RCC 7860 (cell line): Measurements from ENCODE around the gene TDRD12.
A peak's percentile ranks its signal among the peaks of the same experiment; 100 is the strongest.
"Not testable (repeated sequence)": the region's sequence is repeated elsewhere in the genome, so short reads cannot be mapped to it uniquely, and the experiment has no call there.

ENCODE experiments used
- DNase-seq: peaks from one replicate; pipeline ENCODE4 v3.0.0-alpha.2; 2015; ENCODE audit warnings: low spot score
- FAIRE-seq: peaks from 2 replicates; lab custom pipeline; 2012; peaks lifted over from hg19 to GRCh38; lab: Jason Lieb, UNC

Gene TDRD12

DNA sequence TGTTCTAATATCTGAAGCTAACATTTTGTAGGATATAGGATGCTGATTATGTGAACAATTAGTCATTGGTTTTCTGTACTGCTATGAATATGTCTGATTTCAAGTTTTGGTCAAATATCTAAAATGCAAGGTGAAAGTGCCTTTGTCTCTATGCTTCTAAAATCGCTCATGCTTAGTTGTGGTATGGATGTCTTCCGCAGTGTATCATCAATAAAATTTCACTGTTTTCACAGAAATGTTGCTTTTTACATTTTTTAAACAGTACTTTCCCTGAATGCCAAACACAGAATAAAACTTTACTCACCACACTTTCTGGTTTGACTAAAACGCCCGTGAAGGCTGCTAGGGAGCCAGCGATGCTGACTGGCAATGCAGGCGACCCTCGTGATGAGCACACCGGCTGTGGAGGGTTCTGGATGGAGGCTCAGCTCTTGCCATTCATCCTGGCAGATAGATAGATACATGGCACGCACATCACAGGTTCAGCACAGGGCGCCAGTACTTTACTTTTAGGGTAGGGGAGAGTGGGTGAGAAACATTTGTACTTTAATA, 109.9 kb downstream of the TDRD12 start:
- FAIRE-seq (no peak), DNase-seq (no peak)

DNA sequence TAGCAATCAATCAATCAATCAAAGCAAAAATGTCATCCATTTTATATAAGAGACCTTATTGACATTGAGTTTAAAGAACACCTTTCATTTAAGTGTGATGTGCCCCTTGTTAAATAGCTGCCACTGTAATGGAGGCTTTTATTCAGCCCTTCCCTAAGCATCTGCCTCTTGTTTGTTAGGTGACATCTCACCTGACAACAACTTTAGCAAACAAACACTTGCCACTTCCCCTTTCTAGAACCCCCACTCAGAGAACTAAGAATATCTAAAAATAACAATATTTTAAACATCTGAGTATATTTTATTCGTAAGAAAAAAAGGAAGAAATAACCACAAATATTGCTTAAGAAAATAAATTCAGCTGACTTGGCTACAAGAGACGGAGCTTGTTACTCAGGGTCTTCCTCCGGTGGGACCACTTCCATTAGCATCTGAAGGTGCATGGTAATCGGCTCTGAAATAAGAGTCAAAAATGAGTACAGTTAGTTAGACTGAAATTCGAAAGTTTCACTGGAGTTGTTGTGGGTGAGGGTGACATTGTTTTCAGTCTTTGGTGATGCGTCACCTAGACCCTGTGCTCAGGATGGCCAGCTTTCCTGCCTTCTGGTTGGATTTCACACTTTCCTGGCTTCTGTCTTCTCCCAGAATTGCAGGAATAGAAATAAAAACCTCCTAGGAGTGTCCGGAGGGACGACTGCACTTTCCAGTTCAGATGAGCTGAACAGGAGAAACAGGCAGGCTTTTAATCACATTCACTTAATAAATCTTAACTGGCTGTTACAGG, 110.9 kb downstream of the TDRD12 start:
- peak; percentile 92 for FAIRE-seq
- DNase-seq, result peak; percentile 80

DNA sequence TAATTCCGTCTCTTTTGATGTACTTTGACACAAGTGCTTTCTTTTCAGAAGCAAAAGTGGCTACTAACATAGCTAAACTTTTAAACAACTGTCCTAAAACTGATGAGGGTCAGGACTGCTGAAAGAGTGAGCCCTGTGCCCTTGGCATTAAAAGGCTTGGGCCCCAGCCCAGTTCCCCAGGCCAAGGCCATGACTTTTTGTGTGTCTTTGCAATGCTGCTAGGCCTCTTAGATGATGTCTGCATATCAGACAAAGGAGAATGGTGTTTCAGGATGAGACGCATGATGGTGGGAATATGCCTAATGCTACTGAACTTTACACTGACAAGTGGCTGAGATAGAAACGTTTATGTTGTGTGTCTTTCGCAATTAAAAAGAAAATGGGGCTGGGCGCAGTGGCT, 112.0 kb downstream of the TDRD12 start:
- no peak for FAIRE-seq
- DNase-seq, result no peak

DNA sequence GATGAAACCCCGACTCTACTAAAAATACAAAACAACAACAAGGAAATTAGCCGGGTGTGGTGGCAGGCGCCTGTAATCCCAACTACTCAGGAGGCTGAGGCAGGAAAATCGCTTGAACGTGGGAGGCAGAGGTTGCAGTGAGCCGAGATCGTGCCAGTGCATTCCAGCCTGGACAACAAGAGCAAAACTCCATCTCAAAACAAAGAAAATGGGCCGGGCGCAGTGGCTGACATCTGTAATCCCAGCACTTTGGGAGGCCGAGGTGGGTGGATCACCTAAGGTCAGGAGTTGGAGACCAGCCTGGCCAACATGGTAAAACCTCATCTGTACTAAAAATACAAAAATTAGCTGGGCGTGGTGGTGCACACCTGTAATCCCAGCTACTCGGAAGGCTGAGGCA, 112.5 kb downstream of the TDRD12 start:
- not testable (repeated sequence) for DNase-seq, FAIRE-seq

DNA sequence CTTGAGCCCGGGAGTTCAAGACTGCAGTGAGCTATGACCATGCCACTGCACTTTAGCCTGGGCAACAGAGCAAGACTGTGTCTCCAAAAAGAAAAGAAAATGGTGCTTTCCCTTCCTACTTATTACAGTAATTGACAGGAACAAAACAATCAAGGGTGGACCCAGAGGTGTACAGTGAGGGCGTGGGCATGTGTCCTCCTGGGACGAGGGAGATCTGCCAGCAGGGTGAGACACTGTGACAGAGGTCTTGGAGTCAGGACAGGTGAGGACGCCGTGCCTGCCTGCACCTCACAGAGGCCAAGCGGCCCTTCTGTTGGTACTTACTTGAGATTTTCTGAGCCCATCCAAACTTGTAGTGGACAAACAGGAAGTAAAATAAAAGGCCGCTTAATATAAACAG, 113.3 kb downstream of the TDRD12 start:
- not testable (repeated sequence) for DNase-seq, FAIRE-seq

DNA sequence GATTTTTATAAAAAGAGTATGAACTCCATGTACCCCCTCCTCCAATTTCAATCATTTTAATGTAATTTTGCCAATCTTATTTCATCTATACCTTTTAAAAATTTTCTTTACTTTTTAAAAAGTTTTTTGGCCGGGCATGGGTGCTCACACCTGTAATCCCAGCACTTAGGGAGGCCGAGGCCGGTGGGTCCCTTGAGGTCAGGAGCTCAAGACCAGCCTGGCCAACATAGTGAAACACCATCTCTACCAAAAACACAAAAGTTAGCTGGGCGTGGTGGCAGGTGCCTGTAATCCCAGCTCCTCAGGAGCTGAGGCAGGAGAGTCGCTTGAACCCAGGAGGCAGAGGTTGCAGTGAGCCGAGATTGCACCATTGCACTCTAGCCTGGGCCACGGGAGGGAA, 113.8 kb downstream of the TDRD12 start:
- not testable (repeated sequence) for DNase-seq, FAIRE-seq

DNA sequence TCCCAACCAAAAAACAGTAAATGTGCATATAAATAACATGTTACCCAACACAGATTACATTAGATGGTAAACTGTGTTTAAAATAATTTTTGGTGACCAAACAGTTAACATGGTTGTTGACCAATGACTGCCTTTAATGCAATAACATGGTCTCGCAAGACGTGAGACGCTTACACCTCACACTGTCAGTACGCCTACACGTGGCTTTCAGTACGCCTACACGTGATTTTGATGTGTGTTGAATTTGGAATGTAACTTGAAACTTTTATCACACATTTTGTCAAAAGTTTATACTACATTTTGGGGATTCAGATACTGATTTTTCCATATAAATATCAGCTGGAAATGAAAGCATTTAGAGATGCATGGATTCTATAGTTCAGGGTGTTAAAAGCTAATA, 118.0 kb downstream of the TDRD12 start:
- no peak for FAIRE-seq
- no peak for DNase-seq

DNA sequence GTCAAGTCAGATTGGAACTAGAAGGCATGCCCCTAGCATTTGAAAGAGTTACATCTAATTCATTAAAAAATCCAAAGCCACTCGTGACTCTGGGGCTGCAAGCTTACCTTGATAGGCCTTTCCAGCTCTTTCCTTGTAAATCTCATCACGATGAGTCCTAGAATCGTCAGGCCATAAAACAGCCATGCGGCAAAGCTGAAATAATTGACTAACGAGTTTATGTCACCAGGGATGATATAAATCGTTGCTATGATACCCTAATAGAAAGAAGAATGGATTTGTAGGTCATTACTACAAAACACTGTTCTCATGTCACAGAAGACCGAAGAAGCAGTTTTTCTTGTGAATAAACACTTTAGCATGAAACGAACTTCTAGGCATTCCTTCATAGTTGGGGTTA, 122.5 kb downstream of the TDRD12 start:
- no peak for DNase-seq
- FAIRE-seq, result no peak

DNA sequence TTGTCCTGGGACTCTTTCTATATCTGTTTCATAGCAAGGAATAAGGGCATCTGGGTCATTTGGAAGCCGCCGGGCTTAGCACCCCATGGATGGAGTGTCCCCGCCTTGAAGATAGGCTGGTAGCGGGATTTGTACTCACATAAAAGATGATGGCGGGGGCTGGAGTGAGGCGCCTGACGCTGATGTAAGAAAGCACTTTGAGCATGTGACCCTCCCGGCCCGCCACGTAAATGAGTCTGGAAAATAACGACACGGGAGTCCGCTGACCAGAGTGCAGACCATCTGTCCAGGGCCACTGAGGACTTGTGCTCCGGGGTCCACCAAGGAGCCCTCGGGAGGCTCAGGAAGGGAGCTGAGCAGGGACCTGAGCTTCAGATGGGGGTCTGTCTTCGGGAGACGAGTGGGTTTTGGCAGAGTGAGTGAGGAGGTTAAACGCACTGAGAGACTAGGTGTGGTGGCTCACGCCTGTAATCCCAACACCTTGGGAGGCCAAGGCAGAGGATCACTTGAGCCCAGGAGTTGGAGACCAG, 124.2 kb downstream of the TDRD12 start:
- no peak for DNase-seq
- no peak for FAIRE-seq

DNA sequence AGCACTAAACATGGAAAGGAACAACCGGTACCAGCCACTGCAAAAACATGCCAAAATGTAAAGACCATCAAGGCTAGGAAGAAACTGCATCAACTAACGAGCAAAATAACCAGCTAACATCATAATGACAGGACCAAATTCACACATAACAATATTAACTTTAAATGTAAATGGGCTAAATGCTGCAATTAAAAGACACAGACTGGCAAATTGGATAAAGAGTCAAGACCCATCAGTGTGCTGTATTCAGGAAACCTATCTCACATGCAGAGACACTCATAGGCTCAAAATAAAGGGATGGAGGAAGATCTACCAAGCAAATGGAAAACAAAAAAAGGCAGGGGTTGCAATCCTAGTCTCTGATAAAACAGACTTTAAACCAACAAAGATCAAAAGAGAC, 128.5 kb downstream of the TDRD12 start:
- not testable (repeated sequence) for FAIRE-seq

DNA sequence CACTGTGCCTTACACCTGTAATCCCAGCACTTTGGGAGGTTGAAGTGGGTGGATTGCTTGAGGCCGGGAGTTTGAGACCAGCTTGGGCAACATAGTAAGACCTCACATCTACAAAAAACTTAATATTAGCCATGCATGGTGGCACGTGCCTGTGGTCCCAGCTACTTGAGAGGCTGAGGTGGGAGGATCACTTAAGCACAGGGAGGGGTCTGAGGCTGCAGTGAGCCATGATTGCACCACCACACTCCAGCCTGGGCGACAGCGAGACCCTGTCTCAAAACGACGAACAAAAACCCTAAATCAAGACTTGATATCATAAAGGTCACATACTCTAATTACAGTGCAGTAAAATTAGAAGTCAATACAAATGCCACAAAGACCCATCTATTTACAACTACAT, 132.6 kb downstream of the TDRD12 start:
- DNase-seq, result no peak
- FAIRE-seq, result no peak

More for the DNA sequence above, 128.5 kb downstream of the TDRD12 start:
- DNase-seq, result not testable (repeated sequence)

DNA sequence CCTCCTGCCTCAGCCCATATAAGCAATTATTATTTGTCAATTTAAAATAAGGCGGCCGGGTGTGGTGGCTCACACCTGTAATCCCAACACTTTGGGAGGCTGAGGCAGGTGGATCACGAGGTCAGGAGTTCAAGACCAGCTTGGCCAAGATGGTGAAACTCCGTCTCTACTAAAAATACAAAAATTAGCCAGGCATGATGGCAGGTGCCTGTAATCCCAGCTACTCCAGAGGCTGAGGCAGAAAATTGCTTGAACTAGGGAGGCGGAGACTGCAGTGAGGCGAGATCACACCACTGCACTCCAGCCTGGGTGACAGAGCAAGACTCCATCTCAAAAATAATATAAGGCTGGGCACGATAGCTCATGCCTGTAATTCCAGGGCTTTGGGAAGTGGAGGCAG, 137.3 kb downstream of the TDRD12 start:
- not testable (repeated sequence) for FAIRE-seq, DNase-seq

DNA sequence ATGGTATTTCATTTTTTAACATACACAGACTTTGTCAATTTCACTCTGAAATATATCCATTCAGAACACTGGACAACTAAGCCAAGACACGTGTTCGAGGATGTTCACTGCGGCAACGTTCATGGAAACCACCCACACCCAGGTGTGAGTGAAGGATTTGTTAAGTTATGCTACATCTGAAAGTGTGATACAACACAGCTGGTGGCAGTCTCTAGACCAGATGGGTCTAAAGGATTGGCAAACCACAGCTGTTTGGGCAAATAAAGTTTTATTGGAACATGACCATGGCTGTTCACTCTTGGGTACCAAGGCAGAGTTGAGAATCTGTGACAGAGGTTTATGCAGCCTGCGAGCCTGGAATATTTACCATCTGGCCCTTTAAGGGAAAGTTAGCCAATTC, 138.0 kb downstream of the TDRD12 start:
- DNase-seq (no peak), FAIRE-seq (no peak)

DNA sequence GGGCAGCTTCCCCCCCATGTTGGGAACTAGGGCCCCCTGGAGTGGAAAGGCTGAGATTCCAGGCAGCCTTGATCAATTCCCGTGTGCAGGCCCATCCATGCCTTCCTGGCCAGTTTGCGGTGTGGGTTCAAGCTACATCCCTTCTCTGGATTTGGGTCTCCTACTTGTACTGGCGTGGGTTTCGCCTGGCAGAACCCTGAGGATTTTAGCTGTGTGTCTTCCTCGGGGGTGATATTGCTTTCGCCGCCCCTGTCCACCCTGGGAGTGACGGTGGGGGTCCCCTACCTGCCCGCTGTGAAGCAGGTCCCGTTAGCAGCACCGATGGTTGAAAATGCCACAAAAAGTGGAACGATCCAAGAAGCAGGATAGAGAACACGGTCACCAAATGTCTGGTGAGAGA, 138.6 kb downstream of the TDRD12 start:
- DNase-seq (no peak), FAIRE-seq (no peak)

DNA sequence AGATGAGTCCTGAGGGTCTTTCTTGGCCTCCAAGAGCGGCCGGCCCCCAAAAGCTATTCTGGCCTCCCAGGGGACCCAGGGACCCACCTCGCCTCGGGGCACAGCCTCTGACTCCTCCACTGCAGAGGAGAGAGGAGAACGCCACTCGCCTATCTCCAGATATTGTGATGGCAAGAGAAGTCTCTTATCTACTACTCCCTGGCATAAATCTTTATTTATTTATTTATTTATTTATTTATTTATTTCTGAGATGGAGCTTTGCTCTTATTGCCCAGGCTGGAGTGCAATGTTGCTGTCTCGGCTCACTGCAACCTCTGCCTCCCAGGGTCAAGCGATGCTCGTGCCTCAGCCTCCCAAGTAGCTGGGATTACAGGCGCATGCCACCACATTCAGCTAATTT, 139.0 kb downstream of the TDRD12 start:
- FAIRE-seq, result no peak

DNA sequence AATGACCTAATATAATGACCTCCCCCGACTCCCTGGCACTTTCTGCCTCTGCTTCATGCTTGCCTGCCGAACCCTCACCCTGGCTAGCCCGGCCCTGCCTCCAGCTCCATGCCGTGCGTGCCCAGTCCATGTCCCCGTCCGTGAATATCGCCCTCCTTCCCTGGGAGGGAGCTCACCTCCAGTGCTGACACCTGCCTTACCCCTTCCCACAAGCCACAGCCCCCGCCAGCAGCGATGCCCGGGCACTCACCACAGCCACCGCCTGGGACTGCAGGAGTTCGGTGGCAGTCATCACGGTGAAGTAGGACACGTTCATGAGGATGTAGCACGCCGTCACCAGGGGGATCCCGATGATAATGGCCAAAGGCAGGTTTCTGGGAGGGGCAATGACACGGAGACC, 140.0 kb downstream of the TDRD12 start:
- FAIRE-seq, result no peak

More for the DNA sequence above, 139.0 kb downstream of the TDRD12 start:
- no peak for DNase-seq

DNA sequence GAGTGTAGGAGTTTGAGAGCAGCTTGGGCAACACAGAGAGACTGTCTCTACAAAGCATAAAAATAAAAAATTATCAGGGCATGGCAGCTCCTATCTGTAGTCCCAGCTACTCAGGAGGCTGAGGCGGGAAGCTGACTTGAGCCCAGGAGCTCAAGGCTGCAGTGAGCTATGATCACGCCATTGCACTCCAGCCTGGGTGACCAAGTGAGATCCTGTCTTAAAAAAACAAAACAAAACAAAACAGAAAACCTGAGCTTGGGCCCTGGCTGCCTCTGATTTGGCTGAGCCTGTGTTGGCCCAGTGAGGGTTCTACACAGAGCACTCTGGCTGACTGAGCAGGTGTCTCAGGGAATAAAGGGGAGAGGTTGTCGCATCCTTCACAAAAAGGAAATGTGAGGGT, 142.0 kb downstream of the TDRD12 start:
- FAIRE-seq, result no peak
- no peak for DNase-seq

More for the DNA sequence above, 140.0 kb downstream of the TDRD12 start:
- no peak for DNase-seq

DNA sequence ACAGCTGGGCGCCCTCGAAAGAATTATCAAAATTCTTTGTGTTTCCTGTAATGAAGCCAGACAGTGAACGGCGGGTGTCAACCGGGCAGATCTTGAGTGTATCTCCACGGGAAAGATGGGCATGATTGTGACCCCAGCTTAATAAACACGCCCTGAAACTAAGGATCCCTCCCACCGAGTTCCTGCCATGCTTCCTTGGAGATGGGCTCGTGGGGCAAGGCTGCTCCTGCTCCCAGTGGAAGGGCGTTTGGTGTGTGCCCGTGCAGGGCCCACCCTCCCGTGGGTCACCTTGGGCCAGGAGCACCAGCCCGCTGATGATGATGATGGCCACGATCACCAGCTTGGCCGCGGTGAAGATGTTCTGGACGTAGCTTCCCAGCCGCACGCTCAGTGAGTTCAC, 142.6 kb downstream of the TDRD12 start:
- FAIRE-seq, result no peak
- no peak for DNase-seq

DNA sequence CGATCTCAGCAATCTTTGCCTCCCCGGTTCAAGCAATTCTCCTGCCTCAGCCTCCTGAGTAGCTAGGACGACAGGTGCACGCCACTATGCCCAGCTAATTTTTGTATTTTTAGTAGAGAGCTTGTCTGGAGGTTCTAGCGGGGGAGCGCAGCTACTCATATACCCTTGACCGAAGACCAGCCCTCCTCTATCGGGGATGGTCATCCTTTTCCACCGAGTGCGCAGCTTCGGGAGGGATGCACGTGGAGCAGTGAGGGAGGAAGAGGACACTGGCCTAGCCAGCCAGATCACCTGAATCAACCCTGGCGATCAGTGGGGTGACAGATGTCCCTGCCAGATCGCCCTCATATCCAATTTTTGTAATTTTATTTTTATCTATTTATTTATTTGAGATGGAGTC, 143.2 kb downstream of the TDRD12 start:
- DNase-seq (no peak), FAIRE-seq (no peak)

DNA sequence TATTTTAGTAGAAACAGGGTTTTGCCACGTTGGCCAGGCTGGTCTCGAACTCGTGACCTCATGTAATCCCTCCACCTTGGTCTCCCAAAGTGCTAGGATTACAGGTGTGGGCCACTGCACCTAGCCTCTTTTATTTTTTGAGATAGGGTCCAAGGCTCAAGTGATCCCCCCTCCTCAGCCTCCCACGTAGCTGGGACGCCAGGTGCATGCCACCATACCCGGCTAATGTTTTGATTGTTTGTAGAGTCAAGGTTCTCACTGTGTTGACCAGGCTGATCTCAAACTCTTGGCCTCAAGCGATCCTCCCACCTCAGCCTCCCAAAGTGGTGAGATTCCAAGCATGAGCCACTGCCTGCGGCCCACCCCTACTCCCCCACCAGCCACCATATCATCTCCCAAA, 143.7 kb downstream of the TDRD12 start:
- DNase-seq, result no peak
- FAIRE-seq, result no peak

DNA sequence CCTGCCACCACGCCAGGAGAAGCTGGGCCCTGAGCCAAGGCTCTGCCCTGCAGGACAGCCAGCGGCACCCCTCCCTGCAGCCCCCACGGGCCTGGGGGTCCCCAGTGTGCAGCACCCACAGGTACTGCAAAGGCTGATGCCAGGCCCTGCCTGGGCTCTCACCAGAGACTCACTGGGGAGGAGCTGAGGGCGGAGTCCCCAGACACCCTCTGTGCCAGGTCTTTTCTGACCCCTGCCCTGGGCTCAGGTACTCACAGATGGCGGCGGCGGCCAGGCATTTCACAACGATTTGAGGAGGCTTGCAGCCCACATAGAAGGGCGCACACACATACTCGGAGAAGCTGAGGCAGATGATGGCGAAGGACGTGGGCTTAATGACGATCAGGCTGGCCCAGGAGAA, 144.3 kb downstream of the TDRD12 start:
- DNase-seq, result no peak

DNA sequence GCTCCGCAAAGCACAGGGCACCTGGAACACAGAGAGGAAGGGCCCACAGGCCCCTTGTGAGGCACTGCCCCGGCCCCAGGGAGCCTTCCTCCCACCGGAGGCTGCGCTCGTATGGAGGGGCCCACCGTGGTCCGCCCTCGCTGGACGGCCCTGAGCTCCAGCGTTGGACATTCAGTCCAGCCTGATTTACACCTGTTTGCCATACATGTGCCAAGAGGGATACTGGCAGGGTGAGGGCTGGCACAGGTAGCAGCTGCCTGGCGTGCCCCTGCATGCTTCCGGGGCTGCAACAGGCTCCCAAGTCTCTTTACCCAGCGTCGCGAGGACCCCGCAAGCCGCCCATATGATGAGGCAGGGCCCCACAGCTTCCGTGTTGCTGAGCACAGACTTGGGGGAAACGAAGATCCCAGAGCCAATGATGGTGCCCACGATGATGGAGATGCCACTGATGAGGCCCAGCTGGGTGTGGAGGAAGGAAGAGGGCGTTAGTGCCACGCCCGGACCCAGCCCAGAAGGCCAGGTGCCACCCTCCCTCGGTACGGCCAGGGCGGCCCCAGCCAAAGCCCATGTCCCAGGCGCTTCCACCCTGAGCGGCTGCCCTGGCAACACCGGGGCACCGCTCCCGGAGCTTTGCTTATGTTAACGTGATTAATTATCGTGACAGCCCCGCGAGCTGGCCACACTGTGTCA, 144.9 kb downstream of the TDRD12 start:
- FAIRE-seq (no peak), DNase-seq (no peak)

More for the DNA sequence above, 144.3 kb downstream of the TDRD12 start:
- no peak for FAIRE-seq
